22Rv1 (cell line): ENCODE data around the gene SOX1.

ENCODE experiments used
- CTCF ChIP-seq: fragments of 450-650 bp; IDR thresholded peaks from 2 replicates; pipeline ENCODE4 v1.5.1; 2017; ENCODE audit warnings: mild to moderate bottlenecking
- ZFX ChIP-seq: fragments of 450-650 bp; IDR thresholded peaks from 2 replicates; pipeline ENCODE4 v1.6.1; 2017; ENCODE audit warnings: antibody characterized with exemption, borderline replicate concordance

DNA sequence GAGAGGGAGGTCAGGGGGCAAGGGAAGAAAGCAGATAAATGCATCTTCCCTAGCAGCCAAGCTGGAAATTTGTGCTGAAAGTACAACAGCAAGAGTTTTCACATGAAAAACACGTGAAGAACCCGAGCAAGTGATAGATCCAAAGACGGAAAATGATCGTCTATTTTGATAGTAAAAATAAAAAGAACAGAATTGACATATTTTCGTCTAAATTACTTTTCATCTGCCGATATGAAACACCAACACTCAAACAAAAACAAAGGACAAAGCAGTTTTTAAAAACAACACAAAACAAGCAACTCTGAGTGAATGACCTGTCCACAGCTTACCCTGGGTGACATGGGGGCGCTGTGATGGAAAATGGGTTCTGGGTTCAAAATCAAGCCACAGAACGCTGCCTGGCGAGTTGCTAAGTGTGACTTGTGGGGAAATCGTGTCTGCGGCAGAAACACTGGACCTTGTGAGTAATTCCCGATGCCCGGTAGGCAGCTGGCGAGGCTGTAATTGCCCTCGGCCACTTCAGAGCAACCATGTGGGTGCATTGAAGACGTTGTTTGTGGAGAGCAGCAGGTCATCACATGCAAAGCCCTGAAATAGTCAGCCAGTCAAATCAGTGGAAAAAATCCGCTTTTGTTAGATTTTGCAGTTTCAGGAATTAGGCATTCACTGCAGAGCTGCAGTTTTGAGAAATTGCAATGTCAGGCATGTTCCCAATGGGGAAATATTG lies 7.4 kb downstream of the SOX1 start:
- TF ChIP-seq CTCF (no peak), ZFX (no peak)
